Measurements from ENCODE around the gene UGT1A8.

UGT1A8 gene

DNA sequence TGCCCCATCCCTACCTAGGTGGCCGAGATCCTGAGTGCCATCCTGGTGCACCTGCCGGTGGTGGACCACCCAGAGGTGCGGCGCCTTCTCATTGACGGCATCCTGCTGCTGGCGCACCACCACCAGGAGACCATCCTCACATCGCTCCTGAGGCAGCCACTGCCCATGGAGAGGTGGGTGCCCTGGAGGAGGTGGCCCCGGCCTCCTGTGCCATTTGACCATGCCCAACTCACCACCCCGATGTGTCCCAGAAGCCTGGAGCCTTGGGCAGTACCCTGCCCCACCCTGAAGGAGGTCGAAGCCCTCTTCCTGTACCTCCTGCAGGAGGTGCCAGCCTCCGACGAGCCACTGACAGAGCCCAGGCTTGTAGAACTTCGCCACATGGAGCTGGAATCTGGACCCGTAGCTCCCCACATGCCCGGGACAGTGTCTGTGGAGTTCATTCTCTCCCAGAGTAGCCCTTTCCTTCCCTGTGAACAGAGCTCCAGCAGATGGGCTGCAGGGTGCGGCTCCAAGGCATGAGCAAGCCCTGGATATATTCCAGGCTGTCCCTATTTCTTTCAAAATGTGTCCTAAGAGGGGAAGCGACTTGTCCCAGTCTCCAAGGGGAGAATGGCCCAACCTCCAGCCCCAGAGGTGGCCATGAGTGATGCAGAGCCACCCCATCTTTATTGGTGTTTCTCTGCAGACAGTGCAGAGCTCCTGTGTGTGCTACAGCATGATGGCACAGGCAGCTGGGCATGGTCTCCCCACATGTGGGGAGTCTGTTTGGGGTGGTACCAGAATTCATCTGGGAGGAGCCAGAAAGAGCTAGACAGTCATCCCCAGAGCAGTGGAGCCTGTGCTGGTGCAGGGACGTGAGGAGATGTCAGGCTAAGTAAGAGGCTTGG lies 202.7 kb downstream of the UGT1A8 start:
- DNase-seq, result no peak

- no peak for DNase-seq
These were observed 203.3 kb downstream of the UGT1A8 start for GRCh38 chr2:233820774-233821105.

GRCh38 chr2:233821196-233821595 lies 203.8 kb downstream of the UGT1A8 start:
- DNase-seq, result no peak

DNA sequence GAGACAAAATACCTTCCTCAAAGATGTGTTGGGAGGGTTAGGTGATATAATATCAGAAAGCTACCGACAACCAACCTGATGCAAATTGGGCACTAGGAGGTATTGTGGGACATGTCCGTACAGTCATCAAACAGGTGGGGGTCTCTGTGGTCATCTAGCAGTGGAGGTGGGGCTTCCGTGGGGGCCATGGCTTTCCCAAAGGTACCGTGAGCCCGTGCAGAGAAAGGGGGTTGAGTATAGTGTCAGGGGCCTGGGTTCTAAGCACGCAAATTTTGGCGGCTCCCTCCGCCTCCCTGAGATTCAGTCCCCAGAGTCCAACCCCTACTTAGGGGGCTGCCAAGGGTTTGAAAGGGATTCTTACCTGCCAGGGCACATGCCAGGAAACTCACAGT lies 204.3 kb downstream of the UGT1A8 start:
- no peak for DNase-seq

- DNase-seq, result no peak
These were observed 204.8 kb downstream of the UGT1A8 start for GRCh38 chr2:233822101-233822771.

Measured in right kidney (tissue), 1 donor.